Measurements from ENCODE around the gene CNTRL.
"Not testable (repeated sequence)": the region's sequence is repeated elsewhere in the genome, so short reads cannot be mapped to it uniquely, and the experiment has no call there.

CNTRL gene

DNA sequence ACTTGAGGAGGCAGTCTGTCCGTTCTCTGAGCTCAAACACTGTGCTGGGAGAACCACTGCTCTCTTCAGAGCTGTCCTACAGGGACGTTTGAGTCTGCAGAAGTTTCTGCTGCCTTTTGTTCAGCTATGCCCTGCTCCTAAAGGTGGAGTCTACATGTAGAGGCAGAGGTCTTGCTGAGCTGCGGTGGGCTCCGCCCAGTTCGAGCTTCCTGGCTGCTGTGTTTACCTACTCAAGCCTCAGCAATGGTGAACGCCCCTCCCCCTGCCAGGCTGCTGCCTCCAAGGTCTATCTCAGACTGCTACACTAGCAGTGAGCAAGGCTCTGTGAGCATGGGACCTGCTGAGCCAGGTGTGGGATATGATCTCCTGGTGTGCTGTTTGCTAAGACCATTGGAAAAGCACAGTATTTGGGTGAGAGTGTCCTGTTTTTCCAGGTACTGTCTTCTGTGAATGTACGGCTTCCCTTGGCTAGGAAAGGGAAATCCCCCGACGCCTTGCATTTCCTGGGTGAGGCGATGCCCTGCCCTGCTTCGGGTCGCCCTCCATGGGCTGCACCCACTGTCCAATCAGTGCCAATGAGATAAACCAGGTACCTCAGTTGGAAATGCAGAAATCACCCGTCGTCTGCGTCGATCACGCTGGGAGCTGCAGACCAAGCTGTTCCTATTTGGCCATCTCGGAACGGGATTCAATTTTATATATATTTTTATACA, 58.5 kb downstream of the CNTRL start:
- DNase-seq: no peak

DNA sequence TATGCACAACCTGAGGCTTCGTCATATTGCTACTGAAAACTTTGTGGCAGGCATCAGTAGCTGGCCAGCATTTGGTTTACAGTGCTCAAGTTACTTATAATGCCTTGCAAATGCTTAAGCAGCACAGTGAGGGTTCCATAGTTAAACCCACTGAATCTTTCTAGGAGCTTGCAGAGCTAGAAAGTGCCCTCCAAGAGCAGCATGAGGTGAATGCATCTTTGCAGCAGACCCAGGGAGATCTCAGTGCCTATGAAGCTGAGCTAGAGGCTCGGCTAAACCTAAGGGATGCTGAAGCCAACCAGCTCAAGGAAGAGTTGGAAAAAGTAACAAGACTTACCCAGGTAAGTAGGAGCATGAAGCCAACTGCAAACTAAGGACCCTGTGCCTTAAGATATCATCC, 60.9 kb downstream of the CNTRL start:
- DNase-seq: no peak

DNA sequence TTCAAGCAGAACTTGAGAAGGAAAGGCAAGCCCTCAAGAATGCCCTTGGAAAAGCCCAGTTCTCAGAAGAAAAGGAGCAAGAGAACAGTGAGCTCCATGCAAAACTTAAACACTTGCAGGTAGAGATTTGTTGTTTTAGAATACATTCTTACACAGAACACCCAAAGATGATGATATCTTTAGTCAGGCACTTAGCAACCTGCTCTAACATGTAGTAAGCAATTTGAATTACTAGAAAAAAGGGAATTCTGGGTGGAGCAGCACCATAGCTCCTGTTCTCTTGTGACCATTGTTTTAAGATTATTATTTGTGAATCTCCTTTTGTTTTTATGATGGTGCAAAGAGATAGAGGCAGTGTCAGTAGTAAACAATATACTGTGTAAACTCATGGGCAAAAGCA, 63.8 kb downstream of the CNTRL start:
- DNase-seq: no peak

DNA sequence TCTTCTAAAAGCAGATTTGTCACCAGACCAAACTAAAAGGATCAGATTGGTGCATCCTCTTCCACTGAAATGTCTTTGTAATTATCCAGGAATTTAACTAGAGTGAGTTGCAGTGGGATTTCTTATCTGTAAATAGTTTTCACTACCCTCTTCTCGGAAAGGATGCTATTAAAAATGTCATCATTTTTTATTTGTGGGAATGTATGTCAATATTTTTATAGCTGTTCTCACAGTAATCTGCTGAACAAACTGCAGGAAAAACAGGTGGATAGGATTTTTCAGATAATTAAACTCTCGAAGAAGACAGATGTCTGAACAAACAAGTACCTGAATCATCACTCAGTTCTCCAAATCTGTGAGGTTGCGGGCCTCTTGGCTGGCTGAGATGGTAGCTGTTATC, 64.2 kb downstream of the CNTRL start:
- no peak for DNase-seq

DNA sequence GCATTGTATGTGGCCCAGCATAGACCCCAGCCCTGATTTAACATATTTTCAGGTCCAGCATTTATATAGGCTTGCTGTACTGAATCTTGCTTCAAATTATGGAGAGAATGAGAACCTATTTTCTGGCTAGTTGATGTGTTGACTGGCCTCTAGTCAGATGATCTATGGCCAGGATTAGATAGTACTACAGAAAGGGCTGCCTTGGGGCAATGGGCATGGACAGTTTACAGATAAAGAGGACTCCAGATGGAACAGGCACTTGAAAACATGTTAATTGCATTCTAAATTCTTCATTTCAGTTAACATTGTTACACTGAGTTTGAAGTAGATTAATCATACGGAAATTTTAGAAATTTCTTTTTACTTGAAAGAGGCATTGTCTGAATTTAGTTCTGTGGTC, 65.4 kb downstream of the CNTRL start:
- no peak for DNase-seq

DNA sequence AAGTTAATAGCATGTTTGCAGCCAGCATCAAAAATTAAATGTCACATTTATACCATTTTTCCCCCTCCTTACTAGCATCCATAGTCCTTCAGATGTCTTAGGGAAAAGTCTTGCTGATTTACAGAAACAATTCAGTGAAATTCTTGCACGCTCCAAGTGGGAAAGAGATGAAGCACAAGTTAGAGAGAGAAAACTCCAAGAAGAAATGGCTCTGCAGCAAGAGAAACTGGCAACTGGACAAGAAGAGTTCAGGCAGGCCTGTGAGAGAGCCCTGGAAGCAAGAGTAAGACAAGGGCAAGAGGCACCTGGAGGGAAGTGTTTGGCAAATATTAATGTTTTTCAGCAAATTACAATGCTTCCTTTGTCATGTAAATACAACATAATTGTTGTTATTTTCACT, 66.6 kb downstream of the CNTRL start:
- DNase-seq: no peak

DNA sequence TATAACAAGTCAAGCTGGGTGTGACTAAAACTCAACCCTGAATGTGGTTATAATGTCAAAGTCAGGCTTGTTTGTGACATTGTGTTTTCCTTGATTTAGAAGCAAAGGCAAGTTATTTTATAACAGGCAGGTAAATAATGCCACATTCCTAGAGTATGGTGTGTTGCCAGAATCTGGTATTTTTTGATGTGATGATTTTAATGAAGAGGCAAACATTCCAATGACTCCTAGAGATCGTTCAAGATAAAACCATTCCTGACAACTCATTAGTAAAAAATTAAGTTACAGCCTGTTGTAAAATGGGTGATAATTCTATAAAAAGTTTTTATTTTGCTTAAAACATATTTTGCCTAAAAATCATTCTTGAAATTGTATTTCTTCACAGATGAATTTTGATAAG, 67.0 kb downstream of the CNTRL start:
- no peak for DNase-seq

DNA sequence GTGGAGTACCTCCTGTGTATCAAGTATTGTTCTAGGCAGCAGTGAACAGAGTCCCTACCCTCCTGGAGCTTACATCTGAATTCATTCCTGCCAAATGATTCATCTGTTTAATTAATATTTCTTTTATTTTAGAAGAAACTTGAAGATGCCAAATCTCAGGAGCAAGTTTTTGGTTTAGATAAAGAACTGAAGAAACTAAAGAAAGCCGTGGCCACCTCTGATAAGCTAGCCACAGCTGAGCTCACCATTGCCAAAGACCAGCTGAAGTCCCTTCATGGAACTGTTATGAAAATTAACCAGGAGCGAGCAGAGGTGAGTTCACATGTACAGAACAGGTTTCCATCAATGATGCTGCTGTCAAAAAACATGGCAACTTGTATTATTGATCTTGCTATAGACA, 69.0 kb downstream of the CNTRL start:
- DNase-seq: no peak

DNA sequence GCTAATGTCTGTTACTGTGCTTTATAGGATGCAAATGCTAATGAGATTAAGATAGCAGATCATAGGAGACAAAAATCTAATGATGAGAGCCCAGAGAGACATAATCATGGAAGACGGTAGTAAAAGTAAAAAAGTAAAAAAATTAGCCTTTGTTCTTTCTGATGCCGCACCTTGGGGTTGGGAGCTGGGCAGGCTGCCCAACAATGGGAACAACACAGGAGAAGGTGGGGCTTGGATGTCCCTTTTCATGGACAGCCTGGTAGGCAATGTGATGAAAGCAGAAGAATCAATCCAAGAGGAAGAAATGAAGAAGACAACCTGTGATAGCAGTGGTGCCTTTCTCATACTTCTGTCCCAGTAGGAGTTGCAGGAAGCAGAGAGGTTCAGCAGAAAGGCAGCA, 69.7 kb downstream of the CNTRL start:
- no peak for DNase-seq

DNA sequence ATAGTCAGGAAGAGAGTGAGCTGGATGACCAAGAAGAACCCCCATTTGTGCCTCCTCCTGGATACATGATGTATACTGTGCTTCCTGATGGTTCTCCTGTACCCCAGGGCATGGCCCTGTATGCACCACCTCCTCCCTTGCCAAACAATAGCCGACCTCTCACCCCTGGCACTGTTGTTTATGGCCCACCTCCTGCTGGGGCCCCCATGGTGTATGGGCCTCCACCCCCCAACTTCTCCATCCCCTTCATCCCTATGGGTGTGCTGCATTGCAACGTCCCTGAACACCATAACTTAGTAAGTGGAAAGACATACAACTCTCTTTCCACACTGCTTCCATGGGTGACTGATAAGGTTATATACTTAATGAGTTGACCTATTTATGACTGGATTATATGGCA, 75.4 kb downstream of the CNTRL start:
- no peak for DNase-seq

DNA sequence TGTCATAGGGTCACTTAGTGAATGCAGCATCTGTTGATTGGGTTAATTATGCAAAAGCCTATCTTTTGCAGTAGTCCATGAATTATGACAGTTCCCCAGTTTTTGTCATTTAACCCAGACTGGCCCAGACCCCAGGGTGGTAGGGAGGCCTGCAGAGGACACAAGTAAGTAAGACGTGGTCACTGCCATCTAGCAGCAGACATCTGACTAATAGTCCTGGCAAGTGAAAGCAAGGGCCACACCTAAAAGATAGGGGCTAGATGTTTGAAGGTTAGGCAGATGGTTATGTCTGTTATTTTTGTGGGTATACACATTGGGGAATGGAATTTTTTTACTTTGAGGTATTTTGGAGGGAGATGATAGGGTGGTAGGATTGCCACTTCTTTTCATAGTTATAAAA, 78.9 kb downstream of the CNTRL start:
- DNase-seq: no peak

DNA sequence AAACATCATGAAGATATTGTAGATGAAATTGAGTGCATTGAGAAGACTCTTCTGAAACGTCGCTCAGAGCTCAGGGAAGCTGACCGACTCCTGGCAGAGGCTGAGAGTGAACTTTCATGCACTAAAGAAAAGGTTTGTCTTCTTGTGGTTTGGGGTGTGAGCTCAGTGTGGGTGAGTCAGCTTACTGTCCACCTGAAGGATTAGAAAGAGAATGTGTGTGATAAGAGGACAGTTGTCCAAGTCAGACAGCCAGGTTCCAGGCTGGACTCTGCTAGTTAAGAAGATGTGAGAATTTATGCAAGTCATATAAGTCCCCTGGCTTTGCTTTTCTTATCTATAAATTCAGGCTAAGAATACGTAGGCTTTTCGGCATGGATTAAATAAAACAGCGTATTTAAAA, 80.0 kb downstream of the CNTRL start:
- DNase-seq: no peak

DNA sequence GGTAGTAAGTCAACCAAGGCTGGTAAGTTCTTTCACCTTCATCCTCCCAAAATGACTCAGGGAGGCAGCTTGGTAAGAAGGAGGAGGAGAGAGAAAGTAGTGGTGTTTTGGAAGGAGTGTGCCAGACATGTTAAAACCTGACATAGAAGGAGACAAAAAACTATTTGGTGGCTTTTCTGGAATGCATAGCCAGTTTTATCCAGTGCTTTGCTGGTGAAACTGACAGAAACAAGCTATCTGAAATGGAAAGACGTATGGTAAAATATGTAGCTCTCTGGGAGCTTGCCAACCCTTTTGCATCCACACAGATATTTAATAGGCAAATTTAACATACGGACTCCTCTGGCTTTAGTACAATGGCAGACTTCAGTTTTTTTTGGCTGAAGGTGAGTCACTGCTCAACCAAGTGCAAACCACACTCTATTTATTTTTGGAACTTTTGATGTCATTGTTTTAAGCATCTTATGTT, 81.5 kb downstream of the CNTRL start:
- DNase-seq: no peak

DNA sequence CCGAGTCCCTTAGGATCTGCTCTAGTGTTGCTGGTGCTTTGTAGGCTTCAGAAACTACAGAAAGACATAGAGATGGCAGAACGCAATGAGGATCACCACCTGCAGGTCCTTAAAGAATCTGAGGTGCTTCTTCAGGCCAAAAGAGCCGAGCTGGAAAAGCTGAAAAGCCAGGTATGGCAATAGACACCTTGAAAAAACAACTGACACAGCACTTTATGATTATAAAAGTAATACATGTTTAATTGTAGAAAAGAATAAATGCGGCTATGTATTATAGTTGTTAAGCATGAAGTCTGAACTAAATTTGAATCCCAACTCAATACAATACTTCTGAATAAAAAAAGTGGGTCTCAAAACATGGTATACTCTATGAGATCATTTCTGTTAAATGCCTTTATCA, 83.2 kb downstream of the CNTRL start:
- no peak for DNase-seq

DNA sequence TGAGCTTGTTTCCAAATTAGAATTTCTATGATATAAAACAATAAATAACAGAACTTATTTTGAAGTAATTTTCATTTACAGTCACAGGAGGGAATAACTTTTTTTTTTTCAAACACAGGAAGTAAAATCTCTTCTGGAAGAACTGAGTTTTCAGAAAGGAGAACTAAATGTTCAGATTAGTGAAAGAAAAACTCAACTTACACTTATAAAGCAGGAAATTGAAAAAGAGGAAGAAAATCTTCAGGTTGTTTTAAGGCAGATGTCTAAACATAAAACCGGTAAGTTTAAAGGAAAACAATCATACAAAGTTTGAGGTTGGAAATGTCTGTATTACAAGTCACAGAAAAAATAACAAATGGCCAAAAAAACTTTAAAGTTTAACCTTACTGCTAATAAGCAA, 85.3 kb downstream of the CNTRL start:
- no peak for DNase-seq

DNA sequence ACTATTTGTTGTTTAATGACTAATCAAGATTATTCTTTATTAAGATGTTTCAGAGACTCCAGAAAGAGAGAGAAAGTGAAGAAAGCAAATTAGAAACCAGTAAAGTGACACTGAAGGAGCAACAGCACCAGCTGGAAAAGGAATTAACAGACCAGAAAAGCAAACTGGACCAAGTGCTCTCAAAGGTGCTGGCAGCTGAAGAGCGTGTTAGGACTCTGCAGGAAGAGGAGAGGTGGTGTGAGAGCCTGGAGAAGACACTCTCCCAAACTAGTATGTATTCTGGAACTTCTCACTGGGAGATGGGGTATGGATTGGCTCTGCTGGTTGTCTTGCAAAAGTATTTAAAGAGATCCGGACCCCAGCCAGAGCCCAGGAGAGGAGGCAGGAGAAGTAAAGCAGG, 93.3 kb downstream of the CNTRL start:
- DNase-seq: no peak

DNA sequence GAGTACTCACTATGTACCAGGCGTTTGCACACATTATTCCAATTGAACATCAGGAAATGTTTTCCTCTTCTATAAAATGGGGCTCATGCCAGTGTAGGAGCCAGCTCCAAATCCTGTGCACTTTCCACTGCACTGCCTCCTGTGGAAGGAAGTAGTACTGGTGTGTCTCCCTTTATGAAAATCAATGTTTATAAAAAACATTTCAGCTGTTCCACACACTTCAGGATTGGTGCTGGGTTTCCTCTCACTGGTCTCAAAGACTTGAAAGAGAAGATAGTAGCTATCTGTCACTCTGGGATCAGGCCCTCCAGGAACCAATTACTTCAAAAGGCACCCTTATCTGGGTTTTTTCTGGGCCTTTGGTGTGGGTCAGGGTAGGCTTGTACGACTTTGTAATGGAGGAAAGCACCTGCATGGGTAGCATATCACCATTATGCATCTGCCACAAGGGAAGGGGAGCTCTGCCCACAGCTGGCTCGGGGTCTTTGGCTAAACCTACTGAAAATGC, 94.4 kb downstream of the CNTRL start:
- no peak for DNase-seq

DNA sequence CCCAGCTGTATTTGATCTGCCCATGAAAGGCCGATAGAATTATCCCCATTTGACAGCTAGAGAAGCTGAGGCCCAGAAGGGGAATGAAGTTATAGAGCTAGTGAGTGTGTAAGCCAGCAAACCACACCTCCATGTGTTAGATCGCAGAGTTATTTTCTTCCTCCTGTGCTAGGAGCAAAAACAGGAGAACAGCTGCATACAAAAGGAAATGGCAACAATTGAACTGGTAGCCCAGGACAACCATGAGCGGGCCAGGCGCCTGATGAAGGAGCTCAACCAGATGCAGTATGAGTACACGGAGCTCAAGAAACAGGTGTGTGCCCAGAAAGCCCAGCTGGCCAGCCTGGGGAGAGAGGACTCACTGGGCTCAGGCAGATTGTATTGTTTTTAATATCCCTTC, 96.5 kb downstream of the CNTRL start:
- DNase-seq: no peak

DNA sequence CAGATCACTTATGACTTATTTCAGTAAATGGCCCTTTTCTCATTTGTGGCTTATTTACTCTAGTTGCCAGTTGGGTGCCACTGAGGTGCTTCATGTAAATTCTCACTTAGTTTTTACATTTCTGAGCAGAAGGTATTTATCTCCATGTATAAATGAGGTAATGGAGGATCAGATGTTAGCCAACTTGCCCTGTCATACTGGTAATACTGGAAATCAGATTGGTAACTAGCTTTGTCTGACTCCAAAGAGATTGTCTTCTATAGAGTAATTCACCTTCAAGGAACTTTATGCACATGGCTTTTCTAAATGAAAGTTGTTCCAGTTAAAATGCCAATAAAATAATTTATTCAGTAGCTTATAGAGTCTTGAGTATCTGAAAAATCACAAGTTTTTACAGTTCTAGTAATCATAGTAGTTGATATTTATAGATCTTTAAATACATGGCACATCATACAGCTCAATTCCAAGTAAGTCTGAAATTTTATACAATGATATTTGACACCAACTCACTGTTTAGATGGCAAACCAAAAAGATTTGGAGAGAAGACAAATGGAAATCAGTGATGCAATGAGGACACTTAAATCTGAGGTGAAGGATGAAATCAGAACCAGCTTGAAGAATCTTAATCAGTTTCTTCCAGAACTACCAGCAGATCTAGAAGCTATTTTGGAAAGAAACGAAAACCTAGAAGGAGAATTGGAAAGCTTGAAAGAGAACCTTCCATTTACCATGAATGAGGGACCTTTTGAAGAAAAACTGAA, 98.2 kb downstream of the CNTRL start:
- DNase-seq: no peak

DNA sequence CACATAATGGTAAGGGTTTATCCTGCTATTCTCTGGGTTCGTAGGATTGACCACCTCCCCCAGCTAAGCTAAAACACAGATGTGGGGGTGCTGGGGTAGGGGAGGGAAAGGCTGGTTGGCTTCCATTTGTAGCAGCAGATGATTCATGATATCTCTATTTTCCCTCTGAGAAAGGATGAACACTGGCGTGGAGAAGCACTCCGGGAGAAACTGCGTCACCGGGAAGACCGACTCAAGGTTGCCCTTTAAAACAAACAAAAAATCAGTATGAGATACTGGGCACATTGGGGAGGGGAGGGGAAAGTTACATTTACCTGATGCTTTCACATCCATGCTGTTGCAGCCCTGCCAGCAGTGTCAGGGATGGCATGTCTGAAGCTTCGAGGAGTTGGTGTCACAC, 98.7 kb downstream of the CNTRL start:
- DNase-seq: no peak

DNA sequence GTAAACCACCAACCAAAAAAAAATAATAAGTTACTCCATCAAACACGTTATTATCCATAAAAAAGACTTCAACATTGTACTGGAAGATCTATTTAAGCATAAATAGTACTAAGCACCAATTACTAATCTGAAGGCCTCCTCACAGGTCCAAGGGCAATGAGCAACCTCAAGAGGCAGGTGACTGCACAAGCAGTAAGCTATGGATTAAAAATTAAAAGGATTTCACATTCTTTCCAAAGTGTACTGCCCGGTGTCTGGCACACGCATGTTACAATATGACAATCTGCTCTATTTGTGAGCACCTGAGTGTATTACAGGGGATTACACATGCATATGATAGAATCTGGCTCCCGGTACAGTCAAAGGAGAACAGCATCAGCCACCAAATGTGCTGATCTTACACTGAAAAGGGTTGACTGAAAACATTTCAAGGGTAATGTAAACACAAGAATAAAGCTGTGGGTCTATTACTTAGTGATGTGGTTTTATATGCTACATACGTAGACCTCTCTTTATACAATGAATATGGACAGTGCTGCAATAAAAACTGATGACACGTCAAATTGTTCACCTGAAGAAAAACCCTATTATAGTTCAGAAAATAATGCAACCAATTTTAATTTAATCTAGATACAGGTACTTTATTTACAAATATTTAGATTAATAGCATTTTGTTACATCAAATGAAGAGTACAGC, 104.1 kb downstream of the CNTRL start:
- no peak for DNase-seq

DNA sequence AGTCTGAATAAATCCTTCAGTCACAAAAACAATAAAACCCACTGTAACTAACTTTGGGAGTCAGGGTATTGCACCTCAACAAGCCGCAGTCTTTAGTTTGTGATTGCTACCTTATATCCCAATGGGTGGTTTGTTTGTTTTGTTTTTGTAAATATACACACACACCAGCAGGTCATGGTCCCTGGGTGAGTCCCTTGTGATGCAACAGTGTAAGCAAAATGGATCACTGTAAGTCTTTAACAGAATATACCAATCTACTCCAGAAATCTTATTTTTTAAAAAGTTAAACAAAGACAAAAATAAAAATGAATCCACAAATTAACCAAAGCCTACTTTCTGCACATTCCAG, 104.6 kb downstream of the CNTRL start:
- not testable (repeated sequence) for DNase-seq

DNA sequence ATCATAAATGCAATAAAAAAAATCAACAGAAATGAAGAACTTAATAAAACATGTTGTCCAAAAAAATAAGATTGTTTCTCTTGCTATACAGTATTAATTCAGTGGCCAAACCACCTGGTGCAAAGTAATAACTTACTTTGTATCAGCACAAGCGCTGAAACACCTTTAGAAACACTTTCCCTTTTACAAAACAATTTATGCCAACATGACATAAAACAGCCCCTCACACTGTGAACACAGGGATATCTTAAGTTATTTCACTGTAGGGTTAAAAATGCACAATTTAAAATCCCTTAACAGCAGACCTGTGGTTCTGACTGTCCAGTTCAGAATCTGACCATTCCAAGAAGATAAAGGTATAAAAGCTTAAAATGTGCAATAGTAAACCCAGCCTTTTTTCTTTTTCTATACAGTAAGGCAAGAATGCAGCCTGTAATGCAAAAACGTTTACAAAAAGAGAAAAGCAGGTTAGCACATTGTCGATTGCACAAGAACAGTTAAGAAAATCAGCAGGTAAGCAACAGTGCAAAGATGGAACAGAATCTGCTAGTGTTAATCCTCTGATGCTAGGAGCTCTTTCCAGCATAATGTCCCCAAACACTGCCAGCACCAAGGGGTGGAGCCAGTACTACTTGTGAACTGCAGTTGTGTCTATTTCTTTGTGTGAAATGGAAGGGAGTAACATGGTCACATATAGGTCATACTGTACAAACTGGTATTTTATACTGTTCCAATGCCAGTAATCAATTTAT, 105.4 kb downstream of the CNTRL start:
- no peak for DNase-seq

Data from NCI-H1436 treated with DMSO at 0.1 percent for 48 hours (cell line).